Posterior cingulate gyrus (tissue), 11 donors: Measurements from ENCODE around the gene DENND10.
"Not testable (repeated sequence)": the region's sequence is repeated elsewhere in the genome, so short reads cannot be mapped to it uniquely, and the experiment has no call there.

Source experiments
- DNase-seq, 10 donors: peaks; one replicate each; pipeline versions ENCODE4 v3.0.0 to v3.0.0-alpha.2; 2020 to 2021; ENCODE audit warnings: mixed read lengths in 3 of 10
- intact Hi-C: fragments of 100-400 bp; cut with DNase I; formaldehyde crosslinking; loops from one replicate; pipeline ENCODE4 v1.15.1; 2023

The DENND10 gene

GRCh38 chr10:119162452-119163092 is 58.7 kb downstream of the DENND10 start:
- DNase-seq = peak in 1 of 10 donors; percentile 12

GRCh38 chr10:119165171-119166117 is 61.5 kb downstream of the DENND10 start, which contains the start of gene SFXN4:
Gene SFXN4 (minus strand): TSS chr10:119165714. CDS start chr10:119165647, 67 bp downstream.
- intact Hi-C loops = loop anchor here (5.0 kb wide), 1 partner anchor 42 kb away; the partner anchor contains the start of gene GRK5

More at GRCh38 chr10:119162452-119163092, 58.7 kb downstream of the DENND10 start:
- intact Hi-C loops = no loop called here

GRCh38 chr10:119166118-119166500 is 62.2 kb downstream of the DENND10 start:
- intact Hi-C loops = loop anchor here (5.0 kb wide), 1 partner anchor 41 kb away; the partner anchor contains the start of gene GRK5
- no peak for DNase-seq

More at GRCh38 chr10:119165171-119166117, 61.5 kb downstream of the DENND10 start, which contains the start of gene SFXN4:
- peak; percentile 71 to 97 (median 84) for DNase-seq

GRCh38 chr10:119166564-119166963 is 62.7 kb downstream of the DENND10 start:
- DNase-seq = no peak
- intact Hi-C loops = loop anchor here (5.0 kb wide), 1 partner anchor 41 kb away; the partner anchor contains the start of gene GRK5

- no peak for DNase-seq
- intact Hi-C loops = loop anchor here (5.0 kb wide), 1 partner anchor 40 kb away; the partner anchor contains the start of gene GRK5
Observed at GRCh38 chr10:119167041-119167440, 63.1 kb downstream of the DENND10 start.

- intact Hi-C loops = no loop called here
- DNase-seq = no peak
Observed at GRCh38 chr10:119174109-119174508, 70.2 kb downstream of the DENND10 start.

- no peak for DNase-seq
- intact Hi-C loops = no loop called here
Observed at GRCh38 chr10:119176166-119176565, 72.3 kb downstream of the DENND10 start.

GRCh38 chr10:119177708-119178371 is 73.9 kb downstream of the DENND10 start:
- no peak for DNase-seq
- intact Hi-C loops = no loop called here

GRCh38 chr10:119178372-119179119 is 74.6 kb downstream of the DENND10 start, which contains the start of gene PRDX3:
Gene PRDX3 (minus strand): TSS chr10:119178812. CDS start chr10:119178790, 22 bp downstream.
- peak; percentile 86 to 99 (median 92) for DNase-seq
- intact Hi-C loops = no loop called here

GRCh38 chr10:119180850-119181400 is 77.0 kb downstream of the DENND10 start:
- intact Hi-C loops, DNase-seq: not testable (repeated sequence)

- intact Hi-C loops = no loop called here
- no peak for DNase-seq
Observed at GRCh38 chr10:119183664-119184412, 79.9 kb downstream of the DENND10 start.
